ENCODE data around the gene IL10RA. TPM values are rescaled to one million over a fixed set of nuclear protein-coding genes. Genes with fewer than 3 reads are reported as not detected.

The IL10RA gene
- total and polyA plus RNA-seq, 12 donors: 2.7 to 50.5 (median 25.5) TPM

GRCh38 chr11:118002010-118002540 is 15.9 kb downstream of the IL10RA start:
- peaks cover 0 to 12% of the 10 kb centered on the region in 2 donors for H3K4me1 ChIP-seq (replicated peaks in 1 of 2)
- 80 to 88% (median 84%) methylated on average over 5 to 6 of the region's 6 CpGs for WGBS, 4 donors

GRCh38 chr11:118002541-118003423 is 16.6 kb downstream of the IL10RA start:
- no peak overlapping the region for H3K4me3 ChIP-seq
- 57 to 68% (median 60%) methylated on average over 5 to 7 of the region's 7 CpGs for WGBS, 4 donors
- TF ChIP-seq POLR2A (IDR thresholded peaks at IDR 0.05): no peak
- TF ChIP-seq, protein P1, sequence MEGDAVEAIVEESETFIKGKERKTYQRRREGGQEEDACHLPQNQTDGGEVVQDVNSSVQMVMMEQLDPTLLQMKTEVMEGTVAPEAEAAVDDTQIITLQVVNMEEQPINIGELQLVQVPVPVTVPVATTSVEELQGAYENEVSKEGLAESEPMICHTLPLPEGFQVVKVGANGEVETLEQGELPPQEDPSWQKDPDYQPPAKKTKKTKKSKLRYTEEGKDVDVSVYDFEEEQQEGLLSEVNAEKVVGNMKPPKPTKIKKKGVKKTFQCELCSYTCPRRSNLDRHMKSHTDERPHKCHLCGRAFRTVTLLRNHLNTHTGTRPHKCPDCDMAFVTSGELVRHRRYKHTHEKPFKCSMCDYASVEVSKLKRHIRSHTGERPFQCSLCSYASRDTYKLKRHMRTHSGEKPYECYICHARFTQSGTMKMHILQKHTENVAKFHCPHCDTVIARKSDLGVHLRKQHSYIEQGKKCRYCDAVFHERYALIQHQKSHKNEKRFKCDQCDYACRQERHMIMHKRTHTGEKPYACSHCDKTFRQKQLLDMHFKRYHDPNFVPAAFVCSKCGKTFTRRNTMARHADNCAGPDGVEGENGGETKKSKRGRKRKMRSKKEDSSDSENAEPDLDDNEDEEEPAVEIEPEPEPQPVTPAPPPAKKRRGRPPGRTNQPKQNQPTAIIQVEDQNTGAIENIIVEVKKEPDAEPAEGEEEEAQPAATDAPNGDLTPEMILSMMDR (IDR thresholded peaks at IDR 0.05): no peak
- peak overlapping the region in 3 of 5 donors; percentile 3 to 84 (median 65) for H3K27ac ChIP-seq
- no peaks in the 10 kb centered on the region for H3K27me3 ChIP-seq
- intact Hi-C loops (cut with DNase I): no loop called here
- peaks cover 0 to 14% of the 10 kb centered on the region in 2 donors for H3K4me1 ChIP-seq (replicated peaks in 1 of 2)
- no peak for DNase-seq
- H3K36me3 ChIP-seq (replicated peaks in 1 of 2): no peaks in the 10 kb centered on the region
- no peaks in the 10 kb centered on the region for H3K9me3 ChIP-seq (replicated peaks in 1 of 3)

More at GRCh38 chr11:118002010-118002540, 15.9 kb downstream of the IL10RA start:
- intact Hi-C loops (cut with DNase I): no loop called here
- TF ChIP-seq POLR2A (IDR thresholded peaks at IDR 0.05): peak in 1 of 2 donors; percentile 8
- TF ChIP-seq, protein P1 (IDR thresholded peaks at IDR 0.05): no peak
- H3K4me3 ChIP-seq: no peak overlapping the region
- peak overlapping the region in 3 of 5 donors; percentile 3 to 84 (median 65) for H3K27ac ChIP-seq
- no peaks in the 10 kb centered on the region for H3K36me3 ChIP-seq (replicated peaks in 1 of 2)
- DNase-seq: no peak
- no peaks in the 10 kb centered on the region for H3K9me3 ChIP-seq (replicated peaks in 1 of 3)
- no peaks in the 10 kb centered on the region for H3K27me3 ChIP-seq

GRCh38 chr11:118003456-118003855 is 17.3 kb downstream of the IL10RA start:
- no peak for TF ChIP-seq POLR2A (IDR thresholded peaks at IDR 0.05)
- TF ChIP-seq, protein P1 (IDR thresholded peaks at IDR 0.05): no peak
- 63 to 83% (median 70%) methylated on average over 4 of the region's 4 CpGs for WGBS, 4 donors
- Histone ChIP-seq H3K27ac (peak overlapping the region in 2 of 5 donors; percentile 65 to 84), H3K4me1 (replicated peaks in 1 of 2) (peaks cover 0 to 15% of the 10 kb centered on the region in 2 donors), H3K9me3 (replicated peaks in 1 of 3) (no peaks in the 10 kb centered on the region), H3K36me3 (replicated peaks in 1 of 2) (no peaks in the 10 kb centered on the region), H3K27me3 (no peaks in the 10 kb centered on the region), H3K4me3 (no peak overlapping the region)
- intact Hi-C loops (cut with DNase I): no loop called here
- DNase-seq: no peak

DNA sequence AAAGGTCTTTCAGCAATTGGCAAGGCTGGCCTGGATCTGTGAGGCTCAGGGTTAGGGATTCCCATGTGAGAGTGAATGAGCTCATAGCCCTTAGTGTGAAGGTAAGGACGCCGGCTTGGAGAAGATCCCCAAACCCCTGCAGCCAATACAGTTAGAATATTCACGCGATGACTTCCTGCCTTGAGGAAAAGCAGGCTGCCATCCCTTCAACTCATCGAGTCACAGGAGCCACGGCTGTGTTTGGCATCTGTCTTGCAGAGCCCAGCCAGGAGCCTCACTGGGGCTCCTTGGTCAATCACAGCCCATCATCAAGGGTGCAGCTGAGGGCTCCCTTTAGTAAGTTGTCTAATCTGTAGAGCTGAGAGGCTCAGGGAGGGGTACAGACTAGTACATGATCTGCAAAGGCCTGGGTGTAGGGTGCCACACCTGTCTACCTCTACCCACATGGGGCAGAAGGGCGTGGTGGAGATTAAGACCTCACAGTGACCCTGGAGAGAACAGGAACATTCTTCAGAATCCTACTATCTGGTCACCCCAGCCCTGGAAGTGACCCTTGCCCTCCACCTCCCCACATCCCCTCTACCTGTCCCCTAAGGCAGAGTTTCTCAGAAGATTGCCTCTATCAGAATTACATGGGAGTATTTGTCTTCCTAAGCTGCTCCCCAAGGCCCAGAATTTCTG is 18.5 kb downstream of the IL10RA start:
- 85 to 88% (median 87%) methylated on average over 6 to 7 of the region's 7 CpGs for WGBS, 4 donors
- Histone ChIP-seq H3K9me3 (replicated peaks in 1 of 3) (no peaks in the 10 kb centered on the region), H3K36me3 (replicated peaks in 1 of 2) (no peaks in the 10 kb centered on the region), H3K27me3 (no peaks in the 10 kb centered on the region), H3K4me3 (no peak overlapping the region), H3K27ac (no peak overlapping the region), H3K4me1 (replicated peaks in 1 of 2) (peaks cover 0 to 15% of the 10 kb centered on the region in 2 donors)
- TF ChIP-seq POLR2A (IDR thresholded peaks at IDR 0.05): no peak
- TF ChIP-seq, protein P1 (IDR thresholded peaks at IDR 0.05): no peak
- intact Hi-C loops (cut with DNase I): no loop called here
- no peak for DNase-seq

All from adrenal gland (tissue), 12 donors.